OCI-LY3 (cell line): Measurements from ENCODE around the gene TANGO2.

Experiments
- H2AFZ ChIP-seq: fragments of 200-600, 300-600 bp; shearing (Covaris generic); 2 replicates; pipeline ENCODE4 v1.6.0; 2014; ENCODE audit warnings: antibody characterized with exemption, low read depth, low read length
- H3K27ac ChIP-seq: fragments of 200-600, 300-600 bp; sonication (generic); 2 replicates; pipeline ENCODE4 v1.5.1; 2014; ENCODE audit warnings: mild to moderate bottlenecking, low read length, moderate library complexity, mixed read lengths
- H3K27me3 ChIP-seq: fragments of 200-600, 300-600 bp; sonication (generic); 2 replicates; pipeline ENCODE4 v1.6.1; 2014; ENCODE audit warnings: low read depth, low read length, mixed read lengths
- H3K36me3 ChIP-seq: fragments of 200-600, 300-600 bp; sonication (generic); replicated peaks from 2 replicates; pipeline ENCODE3; 2014; ENCODE audit warnings: low read depth, low read length, mixed read lengths
- H3K4me1 ChIP-seq: fragments of 300-600, 200-600 bp; sonication (generic); 2 replicates; pipeline ENCODE4 v1.6.1; 2014; ENCODE audit warnings: low read length, mixed read lengths
- H3K4me2 ChIP-seq: fragments of 200-600, 300-600 bp; sonication (generic); 2 replicates; pipeline ENCODE4 v1.6.1; 2014; ENCODE audit warnings: low read length, mixed read lengths
- H3K4me3 ChIP-seq: fragments of 300-600, 200-600 bp; sonication (generic); 2 replicates; pipeline ENCODE4 v1.5.1; 2014; ENCODE audit warnings: antibody characterized with exemption, mild to moderate bottlenecking, low read length, moderate library complexity
- H3K79me2 ChIP-seq: fragments of 300-600, 200-600 bp; shearing (Covaris generic); 2 replicates; pipeline ENCODE4 v1.6.1; 2014; ENCODE audit warnings: mild to moderate bottlenecking, low read length, mixed read lengths
- H3K9ac ChIP-seq: fragments of 300-600, 200-600 bp; shearing (Covaris generic); 2 replicates; pipeline ENCODE4 v1.6.0; 2014; ENCODE audit warnings: mild to moderate bottlenecking, low read length, moderate library complexity
- H3K9me3 ChIP-seq: fragments of 200-600, 300-600 bp; shearing (Covaris generic); 2 replicates; pipeline ENCODE4 v1.6.1; 2014; ENCODE audit warnings: low read length, mixed read lengths; ENCODE audit not compliant: insufficient read depth
- H4K20me1 ChIP-seq: fragments of 200-600, 300-600 bp; sonication (generic); 2 replicates; pipeline ENCODE4 v1.6.1; 2016; ENCODE audit warnings: low read length, mixed read lengths; ENCODE audit not compliant: insufficient read depth
- EZH2phosphoT487 ChIP-seq: fragments of 200-600 bp; shearing (Covaris generic); IDR thresholded peaks from 2 replicates; pipeline ENCODE4 v1.6.1; 2018; ENCODE audit warnings: antibody characterized with exemption, mixed run types, low read depth
- TF ChIP-seq, protein P1 (sequence below): fragments of 200-600, 300-600 bp; sonication (generic); IDR thresholded peaks from 2 replicates; pipeline ENCODE4 v1.5.1; 2014; ENCODE audit warnings: antibody characterized with exemption, low read length, low read depth

Gene TANGO2

DNA sequence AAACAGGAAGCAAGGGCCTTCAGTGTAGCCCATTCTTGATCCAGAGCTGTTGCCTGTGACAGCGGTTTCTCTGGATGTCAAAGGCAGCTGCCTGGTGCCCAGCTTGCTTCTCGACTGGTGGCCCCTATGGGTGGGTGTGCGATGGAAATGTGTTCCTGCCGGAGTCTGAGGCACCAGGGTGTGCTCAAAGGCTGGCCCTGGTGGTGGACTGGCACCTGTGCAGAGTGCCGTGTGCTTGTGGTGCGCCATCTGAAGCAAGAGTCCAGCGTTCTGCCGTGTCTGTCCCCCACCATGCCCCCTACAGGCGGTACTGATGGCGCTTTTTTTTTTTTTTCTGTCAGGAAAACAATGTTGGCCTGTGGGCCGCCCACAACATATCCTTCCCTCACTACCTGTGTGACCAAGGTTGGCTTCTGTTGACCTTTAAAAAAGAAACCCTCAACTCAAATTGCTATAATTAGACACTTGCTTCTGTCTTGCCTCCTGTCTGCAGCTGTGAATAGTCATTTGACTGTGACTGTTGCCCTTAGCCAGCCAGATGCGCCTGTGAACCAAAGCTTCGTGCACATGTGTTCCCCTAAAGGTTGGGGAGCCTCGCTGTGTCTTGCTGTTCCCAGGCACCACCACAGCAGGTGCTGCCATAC lies 90.3 kb downstream of the TANGO2 start:
- no peaks in the 10 kb centered on the region for H3K27me3 ChIP-seq
- no peak overlapping the region for H3K4me2 ChIP-seq
- peaks cover 8% of the 10 kb centered on the region for H3K4me1 ChIP-seq
- 0 out of 2 replicates have a peak, but pooled peaks cover 3% of the 10 kb centered on the region for H4K20me1 ChIP-seq
- H3K4me3 ChIP-seq: no peak overlapping the region
- H2AFZ ChIP-seq: no peak overlapping the region
- peaks cover 26% of the 10 kb centered on the region for H3K79me2 ChIP-seq
- H3K36me3 ChIP-seq: peaks cover 80% of the 10 kb centered on the region
- H3K27ac ChIP-seq: no peak overlapping the region
- no peak overlapping the region for H3K9ac ChIP-seq
- TF ChIP-seq, protein P1, sequence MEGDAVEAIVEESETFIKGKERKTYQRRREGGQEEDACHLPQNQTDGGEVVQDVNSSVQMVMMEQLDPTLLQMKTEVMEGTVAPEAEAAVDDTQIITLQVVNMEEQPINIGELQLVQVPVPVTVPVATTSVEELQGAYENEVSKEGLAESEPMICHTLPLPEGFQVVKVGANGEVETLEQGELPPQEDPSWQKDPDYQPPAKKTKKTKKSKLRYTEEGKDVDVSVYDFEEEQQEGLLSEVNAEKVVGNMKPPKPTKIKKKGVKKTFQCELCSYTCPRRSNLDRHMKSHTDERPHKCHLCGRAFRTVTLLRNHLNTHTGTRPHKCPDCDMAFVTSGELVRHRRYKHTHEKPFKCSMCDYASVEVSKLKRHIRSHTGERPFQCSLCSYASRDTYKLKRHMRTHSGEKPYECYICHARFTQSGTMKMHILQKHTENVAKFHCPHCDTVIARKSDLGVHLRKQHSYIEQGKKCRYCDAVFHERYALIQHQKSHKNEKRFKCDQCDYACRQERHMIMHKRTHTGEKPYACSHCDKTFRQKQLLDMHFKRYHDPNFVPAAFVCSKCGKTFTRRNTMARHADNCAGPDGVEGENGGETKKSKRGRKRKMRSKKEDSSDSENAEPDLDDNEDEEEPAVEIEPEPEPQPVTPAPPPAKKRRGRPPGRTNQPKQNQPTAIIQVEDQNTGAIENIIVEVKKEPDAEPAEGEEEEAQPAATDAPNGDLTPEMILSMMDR: peak; percentile 46
- no peak for TF ChIP-seq EZH2phosphoT487
- H3K9me3 ChIP-seq: no peaks in the 10 kb centered on the region

DNA sequence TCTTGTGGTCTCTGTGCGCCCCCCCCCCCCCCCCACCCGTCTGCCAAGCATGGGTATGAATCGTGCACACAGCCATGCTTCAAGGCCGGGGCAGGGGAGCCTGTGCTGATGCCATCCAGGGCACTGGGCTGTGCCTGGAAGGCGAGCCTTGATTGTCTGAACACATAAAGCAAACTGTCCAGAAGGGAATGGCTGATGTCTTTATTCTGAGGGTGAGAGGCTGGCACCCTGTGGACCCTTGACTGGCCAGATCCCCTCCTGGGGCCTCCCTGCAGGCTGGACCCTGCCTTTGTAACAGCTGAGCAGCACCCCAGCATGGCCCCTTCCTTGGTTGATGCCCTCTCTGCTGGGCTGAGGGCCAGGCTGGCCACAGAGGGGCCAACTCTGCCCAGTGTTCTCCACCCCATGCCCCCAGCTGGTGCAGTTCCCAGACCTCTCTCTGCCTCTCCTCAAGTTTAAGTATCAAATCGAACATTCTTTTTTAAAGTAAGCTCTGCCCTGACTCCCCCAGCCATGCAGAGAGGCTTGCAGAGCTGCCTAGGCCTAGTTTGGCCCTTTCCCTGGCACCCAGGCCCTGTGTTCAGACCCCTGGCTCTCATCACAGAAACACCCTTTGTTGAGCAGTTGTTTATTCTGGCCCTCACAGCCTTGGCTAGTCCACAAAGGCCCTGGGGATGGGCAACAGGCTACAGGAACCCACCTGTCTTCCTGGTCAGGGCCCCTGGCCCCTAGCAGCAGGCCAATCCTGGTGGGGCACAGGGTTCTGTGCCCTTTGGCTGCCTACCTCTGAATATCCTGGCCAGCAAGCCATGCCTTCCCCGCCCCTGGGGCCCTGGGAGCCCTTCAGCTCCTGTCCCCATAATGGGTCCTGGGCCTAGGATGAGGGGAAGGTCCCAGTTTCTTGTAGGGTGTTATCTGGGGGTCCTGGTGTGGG lies 91.0 kb downstream of the TANGO2 start:
- no peaks in the 10 kb centered on the region for H3K27me3 ChIP-seq
- no peak overlapping the region for H3K27ac ChIP-seq
- peaks cover 76% of the 10 kb centered on the region for H3K36me3 ChIP-seq
- TF ChIP-seq, protein P1: no peak
- no peak for TF ChIP-seq EZH2phosphoT487
- H2AFZ ChIP-seq: no peak overlapping the region
- H4K20me1 ChIP-seq: 0 out of 2 replicates have a peak, but pooled peaks cover 3% of the 10 kb centered on the region
- H3K79me2 ChIP-seq: peaks cover 34% of the 10 kb centered on the region
- no peaks in the 10 kb centered on the region for H3K9me3 ChIP-seq
- peaks cover 8% of the 10 kb centered on the region for H3K4me1 ChIP-seq
- no peak overlapping the region for H3K9ac ChIP-seq
- no peak overlapping the region for H3K4me3 ChIP-seq
- H3K4me2 ChIP-seq: no peak overlapping the region

DNA sequence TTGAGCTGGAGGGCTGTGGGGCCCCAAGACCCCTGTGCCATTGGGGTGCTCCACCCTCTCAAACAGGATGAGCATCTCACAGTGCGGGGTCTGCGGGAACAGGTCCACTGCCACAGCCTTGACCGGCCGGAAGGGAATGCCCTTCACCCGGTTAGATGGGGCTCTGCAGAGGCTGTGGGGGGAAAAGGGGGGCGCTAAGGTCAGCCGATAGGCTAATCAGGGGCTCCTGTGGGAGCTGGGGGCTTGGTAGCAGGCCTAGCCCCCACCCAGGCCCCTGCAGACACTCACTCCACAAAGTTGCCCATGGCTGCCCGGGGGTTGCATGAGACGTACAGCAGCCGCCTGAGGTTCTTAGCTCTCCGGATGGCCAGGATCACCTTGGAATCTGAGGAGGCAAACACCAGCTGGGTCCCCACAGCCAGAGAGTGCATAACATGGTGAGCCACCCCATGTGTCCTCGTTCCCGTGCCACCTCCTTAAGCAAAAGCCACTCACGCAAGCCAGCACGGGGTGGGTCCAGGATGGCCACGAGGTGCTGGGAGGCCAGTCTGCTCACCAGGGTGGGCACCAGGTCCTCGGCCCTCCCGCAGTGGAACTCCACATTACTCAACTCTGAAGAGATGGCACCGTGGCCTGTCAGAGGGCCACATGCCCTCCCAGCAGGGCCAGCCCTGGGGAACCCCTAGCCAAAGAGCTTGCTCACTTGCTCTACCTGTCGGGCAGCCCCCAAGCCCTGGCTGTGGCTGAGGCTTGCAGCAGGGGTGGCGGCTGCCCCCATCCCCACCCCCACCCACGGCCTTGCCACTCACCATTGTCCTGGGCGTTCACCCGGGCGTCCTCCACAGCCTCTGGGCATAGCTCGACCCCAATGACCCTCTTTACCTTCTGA lies 92.0 kb downstream of the TANGO2 start:
- H3K4me3 ChIP-seq: no peak overlapping the region
- H3K4me2 ChIP-seq: no peak overlapping the region
- no peak overlapping the region for H2AFZ ChIP-seq
- peaks cover 68% of the 10 kb centered on the region for H3K36me3 ChIP-seq
- TF ChIP-seq, protein P1: no peak
- no peak for TF ChIP-seq EZH2phosphoT487
- peaks cover 8% of the 10 kb centered on the region for H3K4me1 ChIP-seq
- H3K27me3 ChIP-seq: no peaks in the 10 kb centered on the region
- peaks cover 39% of the 10 kb centered on the region for H3K79me2 ChIP-seq
- H3K9ac ChIP-seq: no peak overlapping the region
- 0 out of 2 replicates have a peak, but pooled peaks cover 3% of the 10 kb centered on the region for H4K20me1 ChIP-seq
- no peak overlapping the region for H3K27ac ChIP-seq
- H3K9me3 ChIP-seq: no peaks in the 10 kb centered on the region
